A673 (cell line): ENCODE data around the gene NLRP14. TPM values are rescaled to one million over a fixed set of nuclear protein-coding genes. Genes with fewer than 3 reads are reported as not detected.

Source experiments
- BruUV-seq: library from RNA; stranded (reverse); fragments of 400-500 nt; replicated peaks from 2 replicates; lab custom pipeline; 2021; lab: Mats Ljungman, UMichigan
- CTCF ChIA-PET: fragments of 300-600 bp; sonication (Branson Sonifier 250); formaldehyde crosslinking; loops from one replicate; lab custom pipeline; 2022; ENCODE audit warnings: antibody characterized with exemption; lab: Charles Lee
- POLR2A ChIA-PET: fragments of 300-600 bp; sonication (Branson Sonifier 250); formaldehyde crosslinking; loops from one replicate; lab custom pipeline; 2022; ENCODE audit warnings: antibody characterized with exemption; ENCODE audit not compliant: low non-redundant PET; lab: Charles Lee
- DNase-seq: peaks from one replicate; pipeline ENCODE4 v3.0.0-alpha.2; 2015; ENCODE audit warnings: low spot score
- H3K27ac ChIP-seq: fragments of 200-600 bp; sonication (generic); 2 replicates; pipeline ENCODE4 v1.5.1; 2016; ENCODE audit warnings: mixed run types, low read depth, mild to moderate bottlenecking, mixed read lengths, antibody characterized with exemption, low read length; ENCODE audit not compliant: poor library complexity, severe bottlenecking
- H3K27me3 ChIP-seq: fragments of 200-600 bp; sonication (generic); replicated peaks from 2 replicates; pipeline ENCODE4 v1.6.1; 2017; ENCODE audit warnings: mixed run types, low read depth, mild to moderate bottlenecking, mixed read lengths, antibody characterized with exemption, low read length; ENCODE audit not compliant: insufficient read depth, poor library complexity
- H3K36me3 ChIP-seq: fragments of 200-600 bp; sonication (generic); 2 replicates; pipeline ENCODE4 v1.6.1; 2016; ENCODE audit warnings: mixed run types, mild to moderate bottlenecking, mixed read lengths, antibody characterized with exemption, low read length; ENCODE audit not compliant: insufficient read depth, poor library complexity, severe bottlenecking
- H3K4me1 ChIP-seq: fragments of 200-600 bp; sonication (generic); 2 replicates; pipeline ENCODE4 v1.6.1; 2017; ENCODE audit warnings: mixed run types, mild to moderate bottlenecking, mixed read lengths, antibody characterized with exemption, low read length; ENCODE audit not compliant: insufficient read depth, poor library complexity, severe bottlenecking
- H3K4me3 ChIP-seq: fragments of 200-600 bp; sonication (generic); 2 replicates; pipeline ENCODE4 v1.5.1; 2016; ENCODE audit warnings: low read depth, mixed run types, mild to moderate bottlenecking, mixed read lengths, low read length; ENCODE audit not compliant: poor library complexity, severe bottlenecking
- H3K9me3 ChIP-seq: fragments of 200-600 bp; sonication (generic); 2 replicates; pipeline ENCODE4 v1.6.1; 2016; ENCODE audit warnings: mixed run types, low read depth, mild to moderate bottlenecking, mixed read lengths, antibody characterized with exemption, low read length; ENCODE audit not compliant: poor library complexity, severe bottlenecking
- EZH2 ChIP-seq: fragments of 200-600 bp; sonication (generic); IDR thresholded peaks from 2 replicates; pipeline ENCODE4 v1.6.1; 2017; ENCODE audit warnings: borderline replicate concordance, low read depth, mild to moderate bottlenecking, mixed read lengths, antibody characterized with exemption, low read length; ENCODE audit not compliant: poor library complexity, severe bottlenecking
- intact Hi-C: fragments of 100-400 bp; cut with micrococcal nuclease; formaldehyde crosslinking; loops from one replicate; pipeline ENCODE4 v1.10.0; 2022; ENCODE audit not compliant: unreplicated experiment
- total RNA-seq: library from RNA; stranded (reverse); gene quantifications from 2 replicates; pipeline ENCODE4 v1.2.3, GENCODE V29; 2021
- TF ChIP-seq, protein P1 (sequence below): fragments of 300-800, 200-600 bp; sonication (generic); conservative IDR thresholded peaks from 2 replicates; pipeline ENCODE4 v1.5.1; 2017; ENCODE audit warnings: low read depth, mild to moderate bottlenecking, antibody characterized with exemption, low read length, moderate library complexity, mixed read lengths

NLRP14 gene
- total RNA-seq, 1 experiment from 2014 or later = not detected

DNA sequence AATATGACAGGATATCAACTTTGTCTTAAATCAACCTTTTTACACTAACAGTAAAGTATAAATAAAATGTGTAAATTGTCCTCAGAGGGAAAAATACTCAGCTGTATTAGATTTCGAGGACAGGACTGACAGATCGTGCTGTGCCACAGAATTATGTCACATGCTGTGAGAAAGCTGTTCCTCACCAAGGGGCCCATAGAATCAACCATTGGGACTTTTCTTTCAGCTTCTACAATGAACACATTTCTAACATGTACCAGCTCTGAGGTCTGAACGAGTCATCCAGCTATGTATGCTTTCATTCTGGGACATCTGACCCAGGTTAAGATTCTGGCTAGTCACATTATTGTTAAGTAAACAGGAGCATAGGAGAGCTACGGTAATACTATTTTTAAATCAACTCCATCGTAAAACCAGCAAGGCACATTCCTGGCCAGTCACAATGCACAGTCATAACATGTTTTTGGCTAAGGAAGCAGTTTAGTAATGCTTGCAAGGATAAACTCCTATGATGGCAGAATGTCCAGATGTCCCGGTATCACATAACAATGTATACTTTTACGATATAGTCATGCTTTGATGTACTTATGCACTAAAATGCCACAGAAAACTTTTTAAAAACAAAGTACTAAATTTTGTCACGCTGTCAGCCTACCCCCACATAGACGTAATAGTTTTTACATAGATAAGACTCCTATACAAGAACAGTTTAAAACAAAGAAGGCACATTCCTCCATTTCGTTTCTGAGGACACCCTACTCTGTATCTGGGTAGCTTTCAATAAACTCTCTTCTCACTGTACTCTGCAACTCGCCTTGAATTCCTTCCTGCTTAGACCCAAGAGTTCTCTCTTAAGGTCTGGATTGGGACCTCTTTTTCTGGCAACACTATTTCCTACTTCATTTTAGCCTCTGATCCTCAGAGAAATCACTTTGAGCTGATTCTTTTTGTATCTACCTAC is 27.5 kb upstream of the NLRP14 start:
- ChIA-PET POLR2A (no interaction called here), CTCF (no interaction called here)
- Histone ChIP-seq H3K36me3 (no peaks in the 10 kb centered on the region), H3K9me3 (no peaks in the 10 kb centered on the region), H3K27ac (no peak overlapping the region), H3K27me3 (peaks cover 1% of the 10 kb centered on the region), H3K4me1 (no peaks in the 10 kb centered on the region), H3K4me3 (no peak overlapping the region)
- intact Hi-C loops = no loop called here
- no peak for TF ChIP-seq EZH2
- TF ChIP-seq, protein P1, sequence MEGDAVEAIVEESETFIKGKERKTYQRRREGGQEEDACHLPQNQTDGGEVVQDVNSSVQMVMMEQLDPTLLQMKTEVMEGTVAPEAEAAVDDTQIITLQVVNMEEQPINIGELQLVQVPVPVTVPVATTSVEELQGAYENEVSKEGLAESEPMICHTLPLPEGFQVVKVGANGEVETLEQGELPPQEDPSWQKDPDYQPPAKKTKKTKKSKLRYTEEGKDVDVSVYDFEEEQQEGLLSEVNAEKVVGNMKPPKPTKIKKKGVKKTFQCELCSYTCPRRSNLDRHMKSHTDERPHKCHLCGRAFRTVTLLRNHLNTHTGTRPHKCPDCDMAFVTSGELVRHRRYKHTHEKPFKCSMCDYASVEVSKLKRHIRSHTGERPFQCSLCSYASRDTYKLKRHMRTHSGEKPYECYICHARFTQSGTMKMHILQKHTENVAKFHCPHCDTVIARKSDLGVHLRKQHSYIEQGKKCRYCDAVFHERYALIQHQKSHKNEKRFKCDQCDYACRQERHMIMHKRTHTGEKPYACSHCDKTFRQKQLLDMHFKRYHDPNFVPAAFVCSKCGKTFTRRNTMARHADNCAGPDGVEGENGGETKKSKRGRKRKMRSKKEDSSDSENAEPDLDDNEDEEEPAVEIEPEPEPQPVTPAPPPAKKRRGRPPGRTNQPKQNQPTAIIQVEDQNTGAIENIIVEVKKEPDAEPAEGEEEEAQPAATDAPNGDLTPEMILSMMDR = no peak
- no peak for DNase-seq
- no TSS peak for BruUV-seq

DNA sequence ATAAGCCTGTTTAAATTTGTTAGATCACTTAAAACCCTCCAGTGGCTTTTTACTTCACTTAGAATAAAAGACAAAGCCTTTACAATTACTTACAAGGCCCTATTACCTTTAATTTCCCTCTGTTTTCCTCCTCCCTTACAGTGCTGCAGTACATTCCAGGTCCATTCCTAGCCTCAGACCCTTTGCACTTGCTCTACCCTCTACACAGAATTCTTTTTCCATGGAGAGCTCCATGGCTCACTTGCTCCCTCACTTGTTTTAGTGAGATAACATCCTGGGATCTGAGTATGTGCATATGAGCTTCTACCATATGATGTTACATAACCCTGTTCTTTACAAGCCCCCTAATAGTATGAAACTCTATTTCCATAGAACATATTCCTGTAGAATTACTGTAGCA is 24.6 kb upstream of the NLRP14 start:
- no peak overlapping the region for H3K27ac ChIP-seq
- ChIA-PET POLR2A (no interaction called here), CTCF (no interaction called here)
- intact Hi-C loops = no loop called here
- H3K27me3 ChIP-seq = peaks cover 14% of the 10 kb centered on the region
- no TSS peak for BruUV-seq
- H3K4me3 ChIP-seq = no peak overlapping the region
- no peaks in the 10 kb centered on the region for H3K9me3 ChIP-seq
- no peaks in the 10 kb centered on the region for H3K36me3 ChIP-seq
- no peak for TF ChIP-seq EZH2
- TF ChIP-seq, protein P1 = no peak
- H3K4me1 ChIP-seq = no peaks in the 10 kb centered on the region
- DNase-seq = no peak

DNA sequence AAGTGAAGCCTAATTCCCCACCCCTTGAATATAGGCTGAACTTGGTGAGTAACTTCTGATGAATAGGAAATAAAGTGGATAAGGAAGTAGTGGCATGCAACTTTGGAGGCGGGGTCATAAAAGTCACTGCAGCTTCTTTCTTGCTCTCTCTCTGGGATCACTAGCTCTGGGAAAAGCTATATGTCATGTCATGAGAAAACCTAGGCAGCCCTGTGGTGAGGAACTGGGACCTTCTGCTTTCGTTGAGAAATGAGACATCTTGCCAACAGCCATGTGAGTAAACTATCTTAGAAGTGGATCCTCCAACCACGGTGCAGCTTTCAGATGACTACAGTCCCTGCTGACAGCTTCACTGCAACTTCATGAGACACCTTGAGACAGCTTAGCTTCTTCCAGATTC is 15.8 kb upstream of the NLRP14 start:
- intact Hi-C loops = no loop called here
- H3K27me3 ChIP-seq = peaks cover 2% of the 10 kb centered on the region
- no TSS peak for BruUV-seq
- H3K4me1 ChIP-seq = no peaks in the 10 kb centered on the region
- no peaks in the 10 kb centered on the region for H3K9me3 ChIP-seq
- peak; percentile 7 for DNase-seq
- no peaks in the 10 kb centered on the region for H3K36me3 ChIP-seq
- no peak overlapping the region for H3K27ac ChIP-seq
- ChIA-PET POLR2A (no interaction called here), CTCF (no interaction called here)
- TF ChIP-seq EZH2 = no peak
- TF ChIP-seq, protein P1 = no peak
- no peak overlapping the region for H3K4me3 ChIP-seq
